Renal cortex interstitium (tissue), 11 donors: ENCODE measurements around the gene STON2. TPM values are rescaled to one million over a fixed set of nuclear protein-coding genes. Genes with fewer than 3 reads are reported as not detected.

Experiments
- DNase-seq, 11 donors: peaks; one replicate each; pipeline ENCODE4 v3.0.0-alpha.2; 2013; ENCODE audit warnings: low read depth in 9 of 11, low spot score in 4 of 11; ENCODE audit errors: extremely low read depth in 1 of 11
- polyA plus RNA-seq, 3 donors: library from polyadenylated mRNA; unstranded; fragments of 120-200 nt; gene quantifications; one replicate each; pipeline ENCODE4 v1.2.1, GENCODE V29; 2013; ENCODE audit not compliant: insufficient read length in 3 of 3

Gene STON2
- polyA plus RNA-seq, 3 donors = 44.0 to 52.0 (median 50.5) TPM

DNA sequence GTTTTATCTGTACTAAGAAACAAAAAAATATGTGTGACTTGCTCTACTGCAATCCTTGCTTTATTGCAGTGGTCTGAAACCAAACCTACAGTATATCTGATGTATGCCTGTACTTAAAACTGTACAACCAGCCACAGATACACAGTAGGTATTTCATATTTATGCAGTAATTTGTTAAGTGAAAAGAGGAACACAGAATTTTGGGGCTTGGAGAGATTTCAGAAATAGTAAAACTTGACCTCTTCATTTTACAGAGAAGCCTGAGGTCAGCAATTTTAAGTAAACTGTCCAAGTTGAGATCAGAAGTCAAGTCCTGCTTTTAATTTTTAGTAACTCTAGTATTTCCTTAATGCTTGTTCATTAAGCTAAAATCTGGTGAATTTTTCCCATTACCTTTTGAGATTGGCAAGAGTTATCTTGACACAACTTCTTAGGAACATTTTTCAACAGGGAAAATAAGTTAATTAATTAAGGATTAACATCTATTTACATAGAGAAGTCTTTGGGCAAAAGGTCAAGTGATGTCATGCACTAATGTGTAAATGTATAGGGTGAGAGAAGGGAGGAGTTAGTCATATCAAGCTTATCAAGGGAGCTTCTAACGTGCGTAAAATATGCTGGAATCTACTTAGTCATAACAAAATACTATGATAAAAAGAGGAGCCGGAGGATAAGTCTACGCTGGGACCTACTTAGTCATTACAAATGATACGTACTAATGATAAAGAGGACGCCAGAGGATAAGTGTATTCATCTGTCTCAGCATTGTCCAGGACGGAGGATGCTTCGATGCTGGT is 113.4 kb downstream of the STON2 start:
- no peak for DNase-seq

DNA sequence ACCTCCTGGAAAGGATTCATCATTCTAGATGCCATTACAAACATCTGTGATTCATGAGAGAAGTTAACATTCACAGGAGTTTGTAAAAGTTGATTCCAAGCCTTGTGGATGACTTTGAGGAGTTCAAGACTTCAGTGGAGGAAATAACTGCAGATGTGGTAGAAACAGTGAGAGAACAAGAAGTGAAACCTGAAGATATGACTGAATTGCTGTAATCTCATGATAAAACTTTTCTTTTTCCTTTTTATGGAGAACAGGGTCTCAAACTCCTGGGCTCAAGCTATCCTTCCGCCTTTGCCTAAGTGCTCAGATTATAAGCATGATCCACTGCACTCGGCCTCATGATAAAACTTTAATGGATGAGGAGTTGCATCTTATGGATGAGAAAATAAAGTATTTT is 114.9 kb downstream of the STON2 start:
- no peak for DNase-seq

DNA sequence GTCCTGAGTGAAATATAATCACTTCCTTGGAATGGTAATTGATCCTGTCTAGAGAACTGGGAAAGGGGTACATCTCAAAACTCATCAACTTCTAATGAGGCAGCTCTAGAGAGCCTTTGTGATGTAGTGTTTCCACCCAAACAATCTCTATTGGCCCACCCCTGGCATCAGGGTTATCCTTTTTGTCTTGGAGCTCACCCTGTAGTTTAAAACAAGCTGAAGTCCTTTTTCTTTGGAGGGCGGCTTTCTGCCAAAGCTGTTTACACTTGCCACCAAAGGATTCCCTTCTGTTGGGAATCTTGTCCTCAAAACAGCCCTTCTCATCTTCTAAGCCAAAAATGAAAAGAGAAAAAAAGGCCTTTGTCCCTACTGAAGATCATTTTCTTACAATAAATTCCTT is 118.8 kb downstream of the STON2 start:
- DNase-seq = no peak

DNA sequence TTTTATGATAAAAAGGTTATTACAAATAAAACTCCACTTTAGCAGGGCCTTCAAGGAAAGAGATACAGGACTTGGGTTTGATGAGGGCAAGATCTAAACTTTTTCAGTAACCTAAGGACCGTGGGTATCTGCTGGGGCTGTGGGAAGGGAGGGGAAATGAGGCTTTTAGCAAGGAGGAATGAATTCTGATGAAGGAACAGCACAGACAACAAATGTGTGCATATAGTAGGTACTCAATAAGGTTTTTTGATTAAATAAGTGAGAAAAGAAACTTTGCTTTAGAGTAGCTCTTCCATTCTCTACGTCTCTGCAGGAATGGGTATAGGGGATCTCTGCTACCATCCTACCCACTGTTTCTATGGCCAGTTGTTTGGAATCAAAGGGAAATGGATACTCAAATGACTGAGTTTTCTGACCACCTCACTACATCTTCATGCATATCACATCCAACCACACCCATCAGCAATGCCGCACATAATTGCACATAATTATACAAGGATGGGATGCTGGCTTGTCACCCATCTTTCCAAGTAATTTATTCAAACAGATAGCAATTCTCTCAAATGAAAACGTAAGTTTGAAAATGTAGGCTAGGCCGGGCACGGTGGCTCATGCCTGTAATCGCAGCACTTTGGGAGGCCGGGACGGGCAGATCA is 119.9 kb downstream of the STON2 start:
- no peak for DNase-seq

DNA sequence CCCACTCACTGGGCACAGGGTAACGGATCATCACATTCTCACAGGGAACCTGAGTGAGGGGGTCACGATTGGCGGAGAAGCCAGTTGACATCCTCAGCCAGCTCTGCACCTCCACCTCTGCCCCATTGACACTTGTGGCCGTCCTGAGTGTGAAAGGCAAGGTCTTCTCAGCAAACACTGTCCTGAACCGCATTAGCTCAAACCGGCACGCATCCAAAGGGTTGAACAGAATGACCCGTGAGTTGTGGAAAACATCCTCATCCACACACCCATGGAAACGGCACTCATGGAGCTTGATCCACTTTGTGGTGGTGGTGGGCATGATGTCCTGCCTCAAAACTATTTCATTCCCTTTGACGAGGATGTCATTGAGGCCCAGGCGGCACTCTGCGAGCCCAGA is 123.0 kb downstream of the STON2 start:
- no peak for DNase-seq

DNA sequence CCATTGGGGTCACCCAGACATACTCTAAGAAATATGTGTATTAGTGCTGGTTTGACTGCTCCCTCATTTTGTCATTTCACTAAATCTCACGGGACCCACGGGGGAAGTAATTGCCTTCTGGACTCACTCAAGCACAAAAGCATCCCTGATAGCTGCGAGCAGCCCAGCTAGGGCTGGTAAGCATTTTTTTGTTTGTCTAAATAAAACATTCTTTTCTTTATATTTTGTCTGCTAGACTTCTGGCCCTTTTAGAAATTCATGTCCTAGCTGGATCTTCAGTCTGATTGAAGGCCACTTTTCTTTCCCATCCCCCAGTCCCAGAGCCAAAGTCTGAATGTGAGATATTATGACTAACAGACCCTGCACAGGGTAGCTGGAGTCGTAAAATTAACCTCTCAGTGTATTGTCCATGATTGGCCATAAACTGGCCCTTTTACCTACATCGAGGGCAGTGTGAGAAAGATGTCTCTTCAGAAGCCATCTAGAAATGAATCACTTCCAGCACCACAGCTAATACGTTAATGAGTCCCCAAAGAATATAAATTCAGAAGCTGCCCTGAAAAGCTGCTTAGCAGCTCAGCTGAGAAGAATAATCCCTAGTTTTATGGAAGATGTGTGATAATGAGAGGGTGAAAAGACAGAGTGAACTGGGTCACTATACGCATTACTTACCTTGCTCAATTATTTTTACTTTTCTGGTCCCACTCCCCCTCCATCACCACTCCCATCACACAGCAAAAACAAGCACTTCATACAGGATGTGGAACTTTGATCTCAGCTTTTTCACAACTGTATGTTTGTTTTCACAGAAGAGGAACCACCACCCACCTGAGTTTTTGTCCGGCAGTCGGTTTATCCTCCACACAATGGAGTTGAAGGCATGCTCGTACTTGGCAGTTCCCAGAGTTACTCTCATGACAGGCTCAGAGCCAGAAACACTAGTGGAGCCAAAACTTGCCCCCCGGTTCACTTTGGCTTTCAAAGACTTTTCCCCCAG is 123.8 kb downstream of the STON2 start:
- no peak for DNase-seq

DNA sequence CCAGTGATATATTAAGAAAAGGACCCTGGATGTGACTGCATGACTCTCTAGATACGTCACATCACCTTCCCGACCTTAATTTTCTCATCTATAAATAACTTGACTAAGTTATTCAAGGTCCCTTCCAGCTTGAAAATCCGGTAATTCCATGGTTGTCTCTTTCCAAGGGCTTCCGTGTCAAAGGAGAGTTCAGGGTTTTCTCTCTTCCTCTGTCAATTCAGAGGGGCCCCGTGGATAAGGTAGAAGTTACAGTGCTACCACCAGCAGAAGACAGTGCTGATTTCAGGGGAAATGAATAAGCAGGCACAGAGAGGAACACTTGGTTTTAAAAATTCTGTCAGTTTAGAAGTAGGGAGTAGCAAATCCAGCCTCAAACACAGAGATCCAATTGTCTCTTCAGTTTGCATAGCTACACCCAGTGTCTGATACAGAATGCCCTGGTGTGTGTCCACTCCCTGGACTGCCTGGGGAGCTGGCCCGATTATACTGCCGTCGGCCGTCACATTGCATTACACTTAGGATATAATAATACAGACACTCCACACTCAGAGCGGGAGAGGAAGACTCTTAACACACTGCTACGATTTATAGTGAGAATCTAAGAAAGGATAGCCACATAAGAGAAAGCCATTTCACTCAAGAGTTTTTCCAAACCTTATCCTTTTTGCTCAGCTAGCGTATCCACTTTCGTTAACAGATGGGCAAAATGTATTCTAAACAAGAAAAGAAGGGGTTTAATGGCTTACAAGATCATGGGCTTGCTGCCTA is 124.6 kb downstream of the STON2 start:
- no peak for DNase-seq

DNA sequence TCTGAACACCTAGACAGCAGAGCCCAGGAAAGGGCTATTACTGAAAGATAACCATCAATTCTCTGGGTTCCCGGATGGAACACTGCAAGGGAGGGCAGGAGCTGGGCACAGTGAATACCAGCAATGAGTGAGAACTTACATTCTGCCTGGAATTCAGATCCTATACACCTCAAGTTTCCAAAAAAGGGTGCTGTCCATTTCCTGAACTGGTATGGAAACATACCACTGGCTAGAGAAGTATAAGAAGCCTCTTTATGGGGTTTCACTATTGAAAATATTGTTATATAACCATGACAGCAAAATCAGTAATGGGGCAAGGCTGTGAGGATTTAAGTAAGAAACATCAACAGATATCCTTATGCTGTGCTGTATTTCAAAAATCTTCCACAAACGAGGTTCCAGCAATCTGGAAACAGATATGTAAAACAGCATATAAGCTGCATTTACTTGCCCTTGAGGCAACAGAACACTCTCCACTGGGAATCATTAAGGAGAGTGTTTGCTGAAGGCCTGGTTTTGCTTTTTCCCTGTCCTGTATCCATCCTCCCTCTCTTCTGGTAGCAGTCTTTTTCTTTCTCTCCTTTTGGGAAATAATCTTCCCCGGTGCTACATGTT is 126.1 kb downstream of the STON2 start:
- DNase-seq = no peak

DNA sequence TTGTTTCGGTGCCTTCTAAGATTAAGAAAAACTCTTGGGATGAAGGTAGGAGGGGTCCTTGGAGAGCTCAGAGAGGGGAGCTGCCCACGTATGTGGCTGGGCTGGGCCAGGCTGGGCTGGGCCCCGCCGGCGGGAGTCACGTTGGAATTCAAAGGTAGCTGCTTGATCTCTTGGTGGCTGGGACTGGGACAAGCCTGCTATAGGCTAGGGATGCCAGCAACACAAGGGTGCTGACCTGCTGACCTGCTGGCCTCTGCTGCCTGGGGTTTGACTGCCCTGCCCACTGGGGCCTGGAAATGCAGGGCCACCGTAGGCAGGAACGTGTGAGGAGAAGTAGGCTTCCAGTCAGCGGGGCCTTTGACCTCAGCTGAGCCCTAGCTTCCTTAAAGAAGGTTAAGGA is 126.6 kb downstream of the STON2 start:
- no peak for DNase-seq

DNA sequence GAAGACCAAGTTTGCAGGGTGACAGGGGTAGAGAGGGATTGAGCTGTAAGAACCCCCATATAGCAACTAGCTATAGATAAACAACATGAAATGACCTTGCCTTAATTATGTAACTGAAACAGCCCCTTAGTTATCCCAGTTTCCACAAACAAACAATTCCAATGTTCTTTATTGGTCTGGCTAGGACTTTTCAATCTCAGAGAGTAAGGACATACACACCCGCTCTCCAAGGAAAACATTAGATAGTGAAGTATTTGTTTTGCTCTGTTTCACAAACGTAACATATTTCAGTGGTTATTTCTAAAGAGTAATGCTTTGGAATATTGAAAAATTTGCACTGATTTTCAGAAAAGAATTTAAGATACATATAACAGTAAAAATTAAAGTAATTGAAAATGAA is 127.8 kb downstream of the STON2 start:
- no peak for DNase-seq

DNA sequence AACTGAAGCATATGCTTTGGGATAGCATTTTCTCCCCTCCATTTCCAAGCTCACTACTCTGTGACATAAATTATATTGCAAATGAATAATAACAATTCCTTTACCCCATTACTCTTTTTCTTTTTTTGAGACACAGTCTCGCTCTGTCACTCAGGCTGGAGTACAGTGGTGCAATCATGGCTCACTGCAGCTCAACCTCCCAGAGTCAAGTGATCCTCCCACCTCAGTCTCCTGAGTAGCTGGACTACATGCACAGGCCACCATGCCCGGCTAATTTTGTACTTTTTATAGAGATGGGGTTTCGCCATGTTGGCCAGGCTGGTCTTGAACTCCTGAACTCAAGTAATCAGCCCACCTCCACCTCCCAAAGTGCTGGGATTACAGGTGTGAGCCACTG is 130.1 kb downstream of the STON2 start:
- DNase-seq = no peak

DNA sequence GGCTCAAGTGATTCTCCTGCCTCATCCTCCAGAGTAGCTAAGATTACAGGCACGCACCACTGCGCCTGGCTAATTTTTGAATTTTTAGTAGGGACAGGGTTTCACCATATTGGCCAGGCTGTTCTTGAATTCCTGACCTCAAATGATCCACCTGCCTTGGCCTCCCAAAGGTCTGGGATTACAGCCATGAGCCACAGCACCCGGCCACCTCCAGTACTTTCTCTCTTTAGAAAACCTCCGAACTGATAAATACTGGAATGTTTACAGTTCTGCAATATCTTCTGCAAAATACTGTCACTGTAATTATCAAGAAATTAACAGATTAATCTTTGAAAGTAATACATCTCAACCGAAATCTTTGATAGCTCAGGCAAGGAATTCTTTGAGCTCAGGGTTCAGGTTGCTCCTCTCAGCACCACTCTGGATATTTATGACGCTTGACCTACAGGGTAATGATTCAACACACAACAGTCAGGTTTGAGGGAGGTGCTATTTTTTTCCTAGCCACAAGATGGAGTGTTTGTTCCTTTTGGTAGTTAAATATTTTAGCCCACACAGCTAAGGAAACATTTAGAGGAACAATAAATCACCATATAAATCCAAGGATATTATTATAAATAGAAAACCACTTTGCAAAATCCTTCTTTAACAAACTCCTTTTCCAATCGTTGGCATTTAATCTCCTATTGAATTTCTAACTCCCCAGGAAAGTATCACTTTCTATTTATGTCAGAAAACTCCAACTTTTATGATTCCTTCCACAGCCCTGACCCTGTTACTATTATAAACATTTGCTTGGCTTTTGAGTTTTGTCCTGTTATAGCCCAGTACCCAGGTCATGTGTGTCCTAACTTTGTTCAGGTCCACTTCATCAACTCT is 130.8 kb downstream of the STON2 start:
- DNase-seq = peak; percentile 49 to 87 (median 73)

DNA sequence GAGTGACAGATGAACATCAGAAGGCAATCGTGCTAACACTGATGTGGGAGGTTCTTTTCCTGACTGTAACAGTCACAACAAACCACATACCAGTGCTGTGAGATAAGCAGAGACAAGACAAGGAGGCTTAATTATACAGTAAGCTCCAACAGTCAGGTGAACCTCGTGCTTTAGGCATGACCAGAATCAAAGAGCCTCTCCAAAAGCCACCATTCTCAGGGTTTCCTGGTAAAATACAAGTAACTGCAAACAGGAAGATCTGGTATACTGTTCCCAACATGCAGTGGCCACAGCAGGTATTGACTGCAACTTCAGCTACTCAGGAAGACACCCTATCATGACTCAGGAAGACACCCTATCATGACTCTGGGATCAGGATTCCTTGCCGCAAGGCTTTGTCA is 132.1 kb downstream of the STON2 start:
- peak in 2 of 11 donors; percentile 16 to 29 for DNase-seq

DNA sequence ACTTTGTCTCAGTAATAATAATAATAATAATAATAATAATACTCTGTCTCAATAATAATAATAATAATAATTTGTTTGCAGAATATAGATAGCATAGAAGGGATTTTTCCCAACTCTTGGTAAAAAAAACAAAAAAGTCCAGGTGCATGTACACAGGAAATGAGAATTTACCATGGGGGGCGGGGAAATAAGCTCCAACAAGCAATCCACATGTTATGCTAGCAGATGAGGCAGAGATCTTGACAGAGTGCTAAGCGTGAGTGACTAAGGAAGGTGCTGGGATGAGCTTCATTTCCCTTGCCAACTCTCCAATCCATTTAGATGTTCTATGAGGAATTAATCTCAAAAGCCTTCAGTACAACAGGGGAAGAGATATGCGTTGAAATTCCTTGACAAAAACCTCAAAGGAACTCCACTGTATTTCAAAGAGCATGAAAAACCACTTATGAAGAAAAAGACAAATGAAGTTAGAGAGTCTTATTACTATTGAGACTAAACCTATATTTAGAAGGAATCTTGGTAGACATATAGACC is 134.4 kb downstream of the STON2 start:
- DNase-seq = no peak

DNA sequence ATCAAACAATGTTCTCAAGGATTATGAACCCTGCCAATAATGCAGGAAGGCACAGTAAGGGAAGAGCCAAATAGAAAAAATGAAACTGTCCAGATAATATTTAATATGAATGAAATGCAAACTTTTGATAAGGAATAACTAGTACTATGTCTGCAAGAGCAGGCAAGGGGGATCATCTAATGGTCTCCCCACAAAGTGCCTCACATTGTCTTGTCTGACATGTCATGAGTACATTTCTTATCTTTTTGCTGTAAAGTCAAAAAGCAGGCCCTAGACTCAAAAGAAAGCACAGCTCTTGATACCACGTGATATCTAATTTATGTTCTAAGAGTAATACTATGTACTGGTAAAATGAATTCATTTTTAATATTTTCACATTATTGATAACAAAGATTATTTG is 135.5 kb downstream of the STON2 start:
- DNase-seq = no peak

DNA sequence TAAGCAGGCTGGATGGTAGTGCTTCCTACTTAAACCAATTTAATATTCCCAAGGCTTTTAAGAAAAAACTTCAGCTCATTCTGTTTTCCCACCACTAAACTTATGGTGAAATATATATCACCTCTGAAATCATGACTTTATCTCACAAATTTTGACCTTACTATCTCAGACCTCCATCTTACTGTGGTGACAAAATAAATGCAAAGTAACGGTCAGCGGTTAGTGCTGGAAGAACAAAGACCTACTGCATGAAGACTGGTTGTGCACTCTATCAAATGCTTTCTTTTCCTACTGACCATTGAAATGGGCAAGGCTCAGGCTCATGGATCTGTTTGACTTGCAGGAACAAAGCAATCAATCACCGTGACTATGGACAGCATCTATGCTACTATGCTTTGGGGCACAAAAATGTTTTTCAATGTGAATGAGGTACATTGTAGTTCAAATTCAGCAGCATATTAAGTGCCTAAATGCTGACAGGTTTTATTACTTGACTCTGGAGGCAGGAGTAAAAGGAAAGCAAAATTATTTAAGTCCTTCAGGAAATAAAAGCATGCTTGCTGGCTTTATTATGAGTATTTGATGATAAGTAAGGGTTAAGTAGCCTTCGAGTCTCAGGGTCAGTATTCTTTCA is 136.2 kb downstream of the STON2 start:
- DNase-seq = no peak

DNA sequence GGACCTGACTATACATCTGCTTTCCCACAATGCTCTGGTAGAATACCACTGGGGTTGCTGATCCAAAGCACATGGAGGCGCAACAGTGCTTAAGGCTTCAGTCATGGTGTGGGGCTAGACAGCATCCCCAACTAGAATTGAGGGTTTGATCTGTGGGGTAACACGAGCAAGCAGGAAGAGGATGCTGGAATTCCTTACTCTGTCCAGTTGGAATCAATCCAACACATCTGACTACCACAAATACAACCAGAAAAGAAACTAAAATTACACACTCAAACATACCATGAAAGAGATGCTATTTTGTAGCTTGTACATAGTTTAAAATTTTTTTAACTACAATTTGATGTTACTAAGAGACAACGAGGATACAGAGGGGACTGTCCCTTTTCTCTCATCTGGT is 138.9 kb downstream of the STON2 start:
- DNase-seq = no peak
